SK-N-SH treated with all-trans-retinoic acid at 6 μM for 48 hours (cell line): Measurements from ENCODE around the gene CBFA2T3.

Experiments
- BACH2 ChIP-seq: fragments of 250-450 bp; sonication (Bioruptor Pico); IDR thresholded peaks from 2 replicates; pipeline ENCODE4 v1.9.0; 2021; ENCODE audit warnings: mild to moderate bottlenecking, borderline replicate concordance
- CSRNP3 ChIP-seq: fragments of 250-450 bp; sonication (Bioruptor Pico); IDR thresholded peaks from 2 replicates; pipeline ENCODE4 v1.5.1; 2021; ENCODE audit warnings: mild to moderate bottlenecking, moderate library complexity
- PPARA ChIP-seq: fragments of 250-450 bp; sonication (Bioruptor Pico); IDR thresholded peaks from 2 replicates; pipeline ENCODE4 v1.5.0; 2020; ENCODE audit warnings: mild to moderate bottlenecking, borderline replicate concordance
- ZC3H10 ChIP-seq: fragments of 250-450 bp; sonication (Bioruptor Pico); IDR thresholded peaks from 2 replicates; pipeline ENCODE4 v1.5.1; 2021; ENCODE audit warnings: mild to moderate bottlenecking, moderate library complexity
- ZFP30 ChIP-seq: fragments of 450-650 bp; formaldehyde crosslinking; IDR thresholded peaks from 2 replicates; pipeline ENCODE4 v1.5.0; 2022; ENCODE audit warnings: mild to moderate bottlenecking, moderate library complexity
- ZNF8 ChIP-seq: fragments of 450-650 bp; formaldehyde crosslinking; IDR thresholded peaks from 2 replicates; pipeline ENCODE4 v1.5.0; 2020; ENCODE audit warnings: mild to moderate bottlenecking, moderate library complexity

GRCh38 chr16:88862968-88863367, 114.0 kb downstream of the CBFA2T3 start:
- TF ChIP-seq BACH2 (CRISPR knock-in tag) = no peak
- TF ChIP-seq CSRNP3 (CRISPR knock-in tag) = no peak
- TF ChIP-seq ZFP30 (CRISPR knock-in tag) = no peak
- TF ChIP-seq ZC3H10 (CRISPR knock-in tag) = no peak
- TF ChIP-seq ZNF8 (CRISPR knock-in tag) = no peak
- TF ChIP-seq PPARA (CRISPR knock-in tag) = no peak
